GM18502 (cell line): ENCODE measurements around the gene TMEM183A.

Experiments used
- ATAC-seq: cut with Tn5 transposase; IDR thresholded peaks from one replicate; pipeline ENCODE4 v1.9.1; 2021; ENCODE audit warnings: mild to moderate bottlenecking; ENCODE audit not compliant: unreplicated experiment, poor library complexity

TMEM183A gene, protein sequence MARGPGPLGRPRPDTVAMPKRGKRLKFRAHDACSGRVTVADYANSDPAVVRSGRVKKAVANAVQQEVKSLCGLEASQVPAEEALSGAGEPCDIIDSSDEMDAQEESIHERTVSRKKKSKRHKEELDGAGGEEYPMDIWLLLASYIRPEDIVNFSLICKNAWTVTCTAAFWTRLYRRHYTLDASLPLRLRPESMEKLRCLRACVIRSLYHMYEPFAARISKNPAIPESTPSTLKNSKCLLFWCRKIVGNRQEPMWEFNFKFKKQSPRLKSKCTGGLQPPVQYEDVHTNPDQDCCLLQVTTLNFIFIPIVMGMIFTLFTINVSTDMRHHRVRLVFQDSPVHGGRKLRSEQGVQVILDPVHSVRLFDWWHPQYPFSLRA

DNA sequence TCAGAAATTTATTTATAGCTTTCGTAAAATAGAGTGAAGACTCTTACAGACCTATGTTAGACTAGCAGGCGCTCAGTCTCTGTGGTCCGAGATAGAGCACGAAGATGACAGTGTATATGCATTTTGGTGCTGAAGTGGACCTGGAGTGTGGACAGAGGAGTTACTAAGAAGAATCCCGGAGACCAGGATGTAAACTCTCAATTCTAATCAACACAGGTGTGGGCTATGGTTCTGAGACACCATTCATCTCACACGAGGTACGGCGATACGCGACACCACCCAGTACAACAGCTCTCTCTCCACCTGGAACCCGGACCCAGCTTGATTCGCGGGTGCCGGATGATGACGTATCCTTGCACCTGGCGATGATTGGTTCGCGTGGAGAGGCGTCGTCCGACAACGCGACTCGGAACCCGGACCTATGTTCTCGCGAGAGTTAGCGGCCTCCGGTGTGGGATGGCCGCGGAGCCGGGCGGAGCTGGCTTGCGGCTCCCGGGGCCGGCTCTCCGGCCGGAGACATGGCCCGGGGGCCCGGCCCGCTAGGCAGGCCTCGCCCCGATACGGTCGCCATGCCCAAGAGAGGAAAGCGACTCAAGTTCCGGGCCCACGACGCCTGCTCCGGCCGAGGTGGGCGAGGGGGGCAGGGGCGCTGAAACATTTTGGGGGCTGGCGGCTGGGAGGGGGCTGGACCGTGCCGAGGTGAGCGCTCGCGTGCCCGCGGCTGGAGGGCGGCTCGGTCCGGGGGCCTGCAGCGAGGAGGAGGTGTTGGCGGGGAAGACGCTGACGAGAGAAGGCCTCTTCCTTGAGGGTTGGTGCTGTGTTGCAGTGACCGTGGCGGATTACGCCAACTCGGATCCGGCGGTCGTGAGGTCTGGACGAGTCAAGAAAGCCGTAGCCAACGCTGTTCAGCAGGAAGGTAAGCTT is at the start of gene TMEM183A:
Gene TMEM183A (plus strand): TSS at position 427 of the 924 bp plus-strand sequence. CDS start 92 bp downstream, at position 519.
- peak; percentile 97 for ATAC-seq

DNA sequence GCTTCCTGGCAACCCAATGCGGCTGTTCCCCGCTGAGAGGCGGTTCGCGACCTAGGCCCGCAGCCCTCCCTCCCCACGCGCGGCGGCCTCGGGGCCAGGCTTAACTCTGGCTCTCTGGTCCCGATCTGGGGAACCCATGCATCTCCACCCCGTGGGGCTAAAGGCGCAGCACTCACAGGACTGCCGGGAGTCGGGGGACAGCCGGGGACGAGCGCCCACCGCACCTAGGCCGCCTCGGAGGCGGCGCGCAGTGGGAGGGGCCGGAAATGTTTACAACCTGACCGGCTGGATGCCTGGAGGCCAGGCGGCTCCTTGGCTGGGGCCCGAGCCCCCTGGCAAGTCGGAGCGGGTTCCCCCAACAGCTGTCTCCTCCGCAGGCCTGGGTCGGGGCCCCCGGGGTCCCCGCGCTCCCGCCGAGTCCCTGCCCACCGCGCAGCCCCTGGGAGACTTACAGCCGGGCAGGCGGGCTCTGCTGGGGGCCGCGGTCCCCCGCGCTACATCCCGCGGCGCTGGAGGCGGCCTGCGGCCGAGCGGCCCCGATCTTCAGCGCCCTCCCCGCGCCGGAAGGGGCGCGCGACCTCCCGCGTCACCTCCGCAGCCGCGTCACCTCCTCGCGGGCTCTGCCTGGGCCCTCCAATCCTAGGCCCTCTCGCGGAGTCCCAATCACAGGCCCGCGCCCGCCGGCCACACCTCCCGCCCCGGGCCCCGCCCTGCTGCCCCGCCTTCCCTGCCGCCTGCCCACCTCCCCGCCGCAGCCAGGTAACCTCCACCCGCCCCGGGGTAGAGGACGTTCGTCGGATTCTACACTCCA is 49.2 kb upstream of the TMEM183A start, which contains the start of gene ADIPOR1:
Gene ADIPOR1 (minus strand): TSS at position 580 of the 811 bp plus-strand sequence. CDS start 7,242 bp downstream, outside the sequence.
- ATAC-seq, result peak; percentile 97

DNA sequence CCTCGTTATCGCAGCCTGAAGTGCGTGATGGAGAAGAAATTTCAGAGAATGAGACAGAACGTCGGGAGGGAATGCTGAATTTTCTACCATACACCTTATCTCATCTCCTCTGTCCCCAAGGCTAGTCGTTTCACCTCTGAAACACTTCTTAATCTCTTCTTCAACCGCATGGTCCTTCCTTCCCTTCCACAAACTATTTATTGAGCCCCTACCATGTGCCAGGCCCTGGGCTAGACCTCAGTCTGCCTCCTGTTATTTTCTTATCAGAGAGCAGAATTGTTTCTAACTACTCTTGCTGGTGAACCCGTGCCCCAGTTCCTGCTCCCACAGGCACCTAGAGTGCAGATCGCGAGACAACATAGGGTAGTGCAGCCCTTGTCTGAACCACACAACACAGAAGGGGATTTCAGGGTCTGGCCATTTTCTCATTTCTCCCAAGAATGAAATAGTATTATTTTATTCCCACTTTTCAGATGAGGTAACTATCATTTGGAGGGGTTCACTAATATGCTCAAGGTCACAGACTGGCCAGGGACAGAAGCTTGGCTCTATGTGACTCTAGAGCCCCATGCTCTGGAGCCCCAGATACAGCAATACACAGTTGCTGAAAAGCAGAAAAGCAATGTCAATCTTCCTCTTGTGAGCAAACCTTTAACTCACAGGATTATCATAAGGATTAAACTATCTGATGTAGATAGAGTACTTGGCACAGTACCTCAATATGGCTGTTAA is 48.5 kb upstream of the TMEM183A start:
- ATAC-seq, result no peak

DNA sequence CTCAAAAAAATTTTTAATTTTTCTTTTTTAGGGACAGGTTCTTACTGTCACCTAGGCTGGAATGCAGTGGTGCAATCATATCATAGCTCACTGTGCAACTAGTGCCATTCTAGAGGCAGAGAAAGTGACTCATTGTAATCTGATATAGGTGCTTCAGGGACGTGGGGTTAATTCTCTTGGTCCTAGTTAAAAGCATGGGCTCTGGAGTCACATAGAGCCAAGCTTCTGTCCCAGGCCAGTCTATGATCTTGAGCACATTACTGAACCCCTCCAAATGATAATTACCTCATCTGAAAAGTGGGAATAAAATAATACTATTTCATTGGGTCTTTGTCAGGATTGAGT is 47.9 kb upstream of the TMEM183A start:
- no peak for ATAC-seq

DNA sequence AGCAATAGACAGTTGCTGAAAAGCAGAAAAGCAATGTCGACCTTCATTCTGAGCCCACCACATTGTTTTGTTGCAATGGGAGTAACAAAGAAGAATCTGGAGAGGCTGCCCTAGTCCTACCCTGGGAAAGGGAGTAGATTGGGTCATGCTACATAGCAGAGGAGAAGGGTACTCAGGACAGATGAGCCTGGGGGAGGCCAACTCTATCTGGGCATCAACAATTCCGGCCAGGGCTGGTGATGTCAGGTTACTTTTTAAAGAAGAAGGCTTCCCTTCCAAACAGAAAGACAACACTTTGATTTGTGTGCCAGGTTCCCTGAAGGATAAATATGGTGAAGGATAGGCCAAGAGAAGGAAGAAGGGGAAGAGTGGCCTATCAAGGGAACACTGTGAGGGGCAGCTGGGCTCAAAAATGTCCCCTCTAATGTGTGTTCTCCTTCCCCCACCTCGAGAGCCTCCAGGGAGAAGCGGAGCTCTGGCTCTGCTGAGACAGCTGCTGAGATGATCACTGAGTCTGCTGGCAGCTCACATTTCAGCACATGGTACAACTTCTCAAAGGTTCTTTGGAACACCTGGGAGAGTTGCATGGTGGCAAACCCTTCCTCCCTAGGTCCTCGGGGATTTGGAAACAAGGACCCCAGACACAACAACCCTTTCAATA is 45.8 kb upstream of the TMEM183A start:
- ATAC-seq, result no peak

DNA sequence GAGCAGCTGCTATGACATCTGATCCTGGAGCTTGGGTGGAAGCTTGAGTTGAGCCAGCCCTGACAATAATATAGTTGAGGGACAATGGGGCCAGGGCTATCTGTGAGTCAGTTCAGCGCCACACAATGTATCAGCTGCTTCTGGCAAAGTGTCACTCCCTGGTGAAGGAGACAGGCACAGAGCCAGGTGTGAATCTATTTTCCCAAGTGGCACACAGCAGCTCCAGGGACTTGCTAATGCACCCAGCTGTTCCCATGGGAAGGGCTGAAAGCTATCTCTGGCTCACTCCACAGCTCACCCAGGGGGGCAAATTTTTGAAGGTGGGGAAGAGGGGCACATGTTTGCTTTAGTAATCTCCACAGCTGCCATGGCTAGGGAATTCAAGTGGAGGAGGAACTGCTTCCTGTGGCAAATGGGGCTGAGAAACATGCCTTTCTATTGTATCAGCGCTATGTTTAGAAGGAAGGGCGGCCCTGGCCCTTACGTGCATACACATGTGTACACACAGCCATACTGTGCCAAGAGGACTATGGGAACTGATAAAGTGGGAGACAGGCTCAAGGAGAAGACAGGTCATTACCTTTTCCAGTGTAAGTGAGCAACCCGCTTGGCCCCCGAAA is 42.3 kb upstream of the TMEM183A start:
- ATAC-seq, result no peak

DNA sequence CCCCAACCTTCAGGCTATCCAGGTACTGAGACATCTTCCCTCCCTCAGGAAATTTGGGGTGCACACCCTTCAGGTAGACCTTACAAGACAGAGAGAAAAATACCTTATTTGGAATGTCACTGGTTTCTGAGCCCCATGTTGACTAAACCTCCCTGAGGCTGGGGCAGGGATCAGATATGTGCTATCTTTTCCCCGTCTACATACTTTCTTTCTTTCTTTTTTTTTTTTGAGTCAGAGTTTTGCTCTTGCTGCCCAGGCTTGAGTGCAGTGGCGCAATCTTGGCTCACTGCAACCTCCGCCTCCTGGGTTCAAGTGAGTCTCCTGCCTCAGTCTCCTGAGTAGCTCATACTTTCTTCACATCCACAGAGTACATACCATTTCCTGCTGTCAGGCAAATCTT is 41.8 kb upstream of the TMEM183A start:
- ATAC-seq, result no peak

DNA sequence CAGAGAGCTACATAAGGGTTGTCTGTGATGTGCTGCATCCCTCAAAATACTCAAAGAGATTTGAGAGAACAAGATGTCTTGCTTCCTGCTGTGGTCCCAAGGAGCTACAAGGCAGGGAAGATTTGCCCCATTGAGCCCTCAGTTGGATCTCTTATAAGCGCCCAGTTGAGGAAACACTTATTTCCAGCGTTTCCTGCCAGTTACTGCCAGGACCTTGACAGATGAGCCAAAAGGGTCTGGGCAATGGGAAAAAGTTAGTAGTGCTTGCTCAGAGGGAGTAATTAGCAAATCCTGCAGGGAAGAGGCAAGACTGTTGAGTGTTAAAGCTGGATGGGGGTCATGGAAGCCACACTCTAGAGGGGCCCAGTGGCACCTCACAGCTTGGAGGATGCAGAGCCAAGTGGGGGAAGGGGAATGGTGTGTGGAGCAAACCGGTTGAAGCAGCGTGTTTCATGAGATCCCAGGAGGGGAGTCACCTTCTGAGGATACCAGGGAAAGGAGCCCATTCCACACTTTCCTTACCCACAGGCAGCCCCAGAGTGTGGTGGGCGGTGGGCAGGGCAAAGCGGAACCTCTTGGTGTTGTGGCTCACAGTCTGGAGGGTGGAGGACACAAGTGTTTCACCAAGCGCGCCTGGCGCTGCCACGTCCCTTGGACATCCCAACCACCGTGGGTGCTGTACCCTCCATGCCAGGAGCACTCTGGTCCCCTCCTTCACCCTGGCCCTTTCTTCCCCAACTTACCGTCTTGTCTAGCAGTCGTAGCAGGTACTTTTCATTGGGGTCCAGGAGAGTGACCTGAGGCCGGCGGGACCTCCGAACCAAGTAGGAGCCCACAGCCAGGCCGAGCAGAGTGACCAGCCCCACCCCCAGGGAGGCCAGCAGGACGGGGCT is 40.9 kb upstream of the TMEM183A start:
- no peak for ATAC-seq

DNA sequence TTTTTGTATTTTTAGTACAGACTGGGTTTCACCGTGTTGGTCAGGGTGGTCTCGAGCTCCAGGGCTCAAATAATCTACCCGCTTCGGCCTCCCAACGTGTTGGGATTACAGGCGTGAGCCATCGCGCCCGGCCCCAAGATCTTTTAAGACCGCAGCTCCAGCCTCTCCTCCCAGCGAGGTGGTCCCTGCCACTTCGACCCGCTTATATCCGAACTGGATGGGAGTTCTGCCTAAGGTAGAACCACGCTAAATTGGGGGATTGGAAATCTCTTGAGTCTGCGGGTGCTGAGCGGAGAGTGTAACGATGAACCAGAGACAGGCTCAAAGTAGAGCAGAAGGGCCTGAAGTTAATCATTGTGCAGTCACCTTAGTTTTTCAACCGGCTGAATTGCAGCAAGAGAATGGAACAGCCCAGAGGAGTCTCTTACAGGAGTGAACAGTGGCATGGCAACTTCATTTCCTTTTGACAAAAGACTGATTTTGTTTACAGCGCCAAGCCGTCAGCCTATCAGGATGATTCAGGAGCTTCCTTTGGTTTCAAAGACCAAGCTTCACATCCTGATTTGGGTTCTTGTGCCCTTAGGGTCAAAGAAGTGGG is 39.4 kb upstream of the TMEM183A start:
- ATAC-seq, result peak; percentile 13

DNA sequence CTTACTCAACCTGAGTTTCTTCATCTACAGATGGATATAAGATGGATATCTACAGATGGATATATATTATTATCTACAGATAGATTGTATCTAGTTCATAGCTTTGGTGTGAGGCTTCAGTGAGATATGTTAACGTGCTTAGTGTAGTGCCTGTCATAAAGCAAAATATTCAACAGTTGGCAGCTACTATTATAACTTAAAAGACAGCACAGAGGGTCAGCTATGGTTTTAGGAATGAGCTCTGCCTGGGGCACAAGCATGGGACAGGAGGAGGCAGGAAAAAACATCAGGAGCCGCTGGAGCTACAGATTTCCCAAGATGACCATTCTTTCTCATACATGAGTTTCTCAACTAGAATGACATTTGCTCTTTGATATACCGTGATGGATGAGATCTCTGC is 38.8 kb upstream of the TMEM183A start:
- no peak for ATAC-seq

DNA sequence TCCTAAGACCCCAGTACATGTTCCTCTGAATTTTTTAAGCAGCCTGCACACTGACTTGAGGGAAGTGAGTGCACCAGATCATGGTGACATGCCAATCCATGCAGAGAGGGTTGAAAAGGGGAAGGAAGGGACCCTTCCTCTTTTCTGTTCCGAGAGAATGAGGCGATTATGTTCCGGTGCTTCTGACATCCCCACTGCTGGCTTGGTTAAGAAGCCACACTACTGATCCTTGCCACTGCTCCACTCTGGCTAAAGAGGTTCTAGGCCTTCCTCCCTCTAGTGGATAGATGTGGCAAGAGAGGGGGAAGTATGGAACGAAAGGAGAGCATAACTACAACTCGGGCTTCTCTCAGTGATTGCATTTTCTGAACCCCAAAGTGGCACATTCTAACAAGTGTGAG is 38.3 kb upstream of the TMEM183A start:
- peak; percentile 60 for ATAC-seq

DNA sequence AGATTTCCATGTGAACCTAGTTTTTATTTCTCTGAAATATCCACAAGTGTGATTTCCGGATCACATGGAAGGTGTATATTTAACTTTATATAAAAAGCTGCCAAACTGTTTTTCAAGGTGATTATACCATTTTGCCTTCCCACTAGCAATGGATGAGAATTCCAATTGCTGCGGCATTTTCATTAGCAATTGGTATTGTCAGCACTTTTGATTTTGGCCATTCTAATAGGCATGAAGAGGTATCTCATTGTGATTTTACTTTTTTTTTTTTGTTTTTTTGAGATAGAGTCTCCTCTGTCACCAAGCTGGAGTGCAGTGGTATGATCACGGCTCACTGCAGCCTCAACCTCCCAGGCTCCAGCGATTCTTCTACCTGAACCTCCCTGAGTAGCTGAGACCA is 35.1 kb upstream of the TMEM183A start:
- ATAC-seq, result no peak

DNA sequence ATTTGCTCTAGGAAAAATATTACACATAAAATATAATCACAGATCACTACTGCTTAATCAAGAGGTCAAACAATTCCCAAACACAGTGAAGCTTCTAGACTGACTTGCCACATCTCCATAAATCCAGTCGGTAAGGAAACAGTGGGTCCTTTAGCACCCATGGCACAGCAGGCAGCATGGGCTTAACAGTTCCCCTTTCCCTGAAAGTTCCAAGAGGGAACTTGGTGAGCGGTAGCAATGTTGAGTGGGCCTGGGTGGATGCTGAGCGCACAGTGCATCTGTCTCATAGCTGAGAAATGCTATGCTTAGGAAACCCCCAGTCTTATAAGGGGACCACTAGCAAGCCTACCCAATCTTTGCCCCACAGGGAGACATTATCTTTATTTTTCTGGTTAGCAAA is 32.3 kb upstream of the TMEM183A start:
- no peak for ATAC-seq

DNA sequence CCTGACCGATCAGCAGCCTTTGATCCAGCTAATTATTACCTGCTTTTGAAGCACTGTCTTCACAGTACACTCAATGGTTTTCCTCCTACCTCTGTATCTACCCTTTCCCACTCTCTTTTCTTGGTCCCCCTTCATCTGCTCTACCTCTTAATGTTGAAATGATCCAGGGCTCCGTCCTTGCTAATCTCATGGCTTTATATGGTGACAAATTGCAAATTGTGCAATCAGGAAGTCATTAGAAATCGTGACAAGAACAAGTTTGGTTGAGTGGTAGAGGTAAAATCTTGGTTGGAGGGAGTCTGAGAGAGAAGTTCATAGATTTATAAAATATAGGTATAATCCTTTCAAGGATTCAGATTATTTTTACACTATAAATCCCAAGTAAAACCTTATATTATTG is 30.5 kb upstream of the TMEM183A start:
- ATAC-seq, result no peak

DNA sequence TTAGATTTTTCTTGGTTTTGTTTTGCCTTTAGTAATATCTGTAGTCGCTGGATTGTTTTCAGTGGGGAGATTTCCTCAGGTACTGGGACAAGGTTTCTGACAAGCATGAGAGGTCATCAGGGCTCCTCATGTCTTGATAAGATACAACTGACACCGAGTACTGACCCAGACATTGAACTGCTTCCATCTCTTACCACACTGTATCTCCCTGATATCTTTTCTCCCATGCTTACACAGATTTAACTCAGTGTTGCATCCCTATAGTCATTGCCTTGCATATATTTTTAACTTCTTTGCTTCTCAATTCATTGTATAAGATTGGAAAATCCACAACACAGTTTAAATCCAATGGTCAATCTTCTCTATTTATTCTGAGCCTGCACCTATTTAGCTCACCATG is 27.7 kb upstream of the TMEM183A start:
- no peak for ATAC-seq

DNA sequence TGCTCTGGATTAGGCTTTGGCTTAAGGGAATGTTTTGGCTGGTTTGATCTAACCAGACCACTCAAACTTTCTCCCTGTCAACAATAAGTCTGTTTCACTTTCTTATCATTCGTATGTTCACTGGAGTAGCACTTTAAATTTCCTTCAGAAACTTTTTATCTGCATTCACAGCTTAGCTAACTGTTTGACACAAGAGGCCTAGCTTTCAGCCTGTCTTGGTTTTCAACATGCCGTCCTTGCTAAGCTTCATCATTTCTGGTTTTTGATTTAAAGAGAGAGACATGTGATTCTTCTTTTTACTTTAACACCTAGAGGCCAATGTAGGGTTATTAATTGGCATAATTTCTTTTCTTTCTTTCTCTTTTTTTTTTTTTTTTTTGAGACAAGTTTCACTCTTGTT is 25.2 kb upstream of the TMEM183A start:
- ATAC-seq, result no peak

DNA sequence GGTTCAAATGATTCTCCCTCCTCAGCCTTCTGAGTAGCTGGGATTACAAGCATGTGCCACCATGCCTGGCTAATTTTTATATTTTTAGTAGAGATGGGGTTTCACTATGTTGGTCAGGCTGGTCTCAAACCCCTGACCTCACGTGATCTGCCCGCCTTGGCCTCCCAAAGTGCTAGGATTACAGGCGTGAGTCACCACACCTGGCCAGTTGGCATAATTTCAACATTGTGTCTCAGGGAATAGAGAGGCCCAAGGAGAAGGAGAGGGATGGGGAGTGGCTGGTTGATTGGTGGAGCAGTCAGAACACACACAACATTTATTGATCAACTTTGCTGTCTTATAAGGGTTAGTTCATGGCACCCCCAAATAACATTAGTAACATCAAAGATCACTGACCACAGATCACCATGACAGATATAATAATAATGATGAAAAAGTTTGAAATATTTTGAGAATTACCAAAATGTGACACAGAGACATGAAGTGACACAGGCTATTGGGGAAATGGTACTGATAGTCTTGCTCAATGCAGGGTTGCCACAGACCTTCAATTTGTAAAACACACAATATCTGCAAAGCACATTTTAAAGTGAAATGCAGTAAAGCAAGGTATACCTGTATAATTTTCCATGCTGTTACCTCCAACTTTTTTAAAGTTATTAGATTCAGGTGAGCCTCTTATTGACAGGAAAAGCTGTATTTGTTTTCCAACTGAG is 24.3 kb upstream of the TMEM183A start:
- ATAC-seq, result no peak
